Mesendoderm (in vitro differentiated cells): Measurements from ENCODE around the gene DMRT2.
A peak's percentile ranks its signal among the peaks of the same experiment; 100 is the strongest.

Source experiments
- DNase-seq: peaks from one replicate; pipeline ENCODE4 v3.0.0; 2013
- H2AK5ac ChIP-seq: 2 replicates; pipeline ENCODE4 v1.6.1; 2013; ENCODE audit warnings: low read length, inconsistent platforms
- H2BK120ac ChIP-seq: 2 replicates; pipeline ENCODE4 v1.6.1; 2013; ENCODE audit warnings: low read depth, mild to moderate bottlenecking, low read length, moderate library complexity, mixed read lengths
- H2BK15ac ChIP-seq: replicated peaks from 2 replicates; pipeline ENCODE4 v1.6.1; 2013; ENCODE audit warnings: low read depth, mild to moderate bottlenecking, moderate library complexity
- H2BK5ac ChIP-seq: 2 replicates; pipeline ENCODE4 v1.6.1; 2013; ENCODE audit warnings: low read length, inconsistent platforms
- H3K18ac ChIP-seq: 2 replicates; pipeline ENCODE4 v1.6.1; 2013; ENCODE audit warnings: mild to moderate bottlenecking, low read length, mixed read lengths
- H3K23ac ChIP-seq: one replicate; pipeline ENCODE4 v1.6.1; 2013; ENCODE audit warnings: low read length
- H3K27ac ChIP-seq: 2 replicates; pipeline ENCODE4 v1.5.1; 2013; ENCODE audit warnings: low read depth, mild to moderate bottlenecking, inconsistent platforms, low read length, moderate library complexity
- H3K27me3 ChIP-seq: 2 replicates; pipeline ENCODE4 v1.6.1; 2013; ENCODE audit warnings: low read length, control low read depth, mild to moderate bottlenecking, inconsistent platforms; ENCODE audit not compliant: insufficient read depth, poor library complexity
- H3K36me3 ChIP-seq: 2 replicates; pipeline ENCODE4 v1.6.1; 2013; ENCODE audit warnings: low read length, inconsistent platforms; ENCODE audit not compliant: control insufficient read depth, insufficient read depth
- H3K4ac ChIP-seq: one replicate; pipeline ENCODE4 v1.6.1; 2013; ENCODE audit warnings: low read depth, mild to moderate bottlenecking, low read length, moderate library complexity
- H3K4me1 ChIP-seq: 2 replicates; pipeline ENCODE4 v1.6.1; 2013; ENCODE audit warnings: low read depth, low read length, inconsistent platforms; ENCODE audit not compliant: control insufficient read depth
- H3K4me2 ChIP-seq: 2 replicates; pipeline ENCODE4 v1.6.1; 2013; ENCODE audit warnings: low read length
- H3K4me3 ChIP-seq: 2 replicates; pipeline ENCODE4 v1.5.1; 2013; ENCODE audit warnings: mild to moderate bottlenecking, low read length
- H3K56ac ChIP-seq: one replicate; pipeline ENCODE4 v1.6.1; 2013; ENCODE audit warnings: low read length
- H3K79me1 ChIP-seq: 2 replicates; pipeline ENCODE4 v1.6.1; 2013; ENCODE audit warnings: low read length, inconsistent platforms
- H3K79me2 ChIP-seq: 2 replicates; pipeline ENCODE4 v1.6.1; 2013; ENCODE audit warnings: mild to moderate bottlenecking, low read length; ENCODE audit not compliant: control insufficient read depth, insufficient read depth
- H3K9ac ChIP-seq: 2 replicates; pipeline ENCODE4 v1.6.1; 2013; ENCODE audit warnings: low read length, inconsistent platforms
- H4K5ac ChIP-seq: one replicate; pipeline ENCODE4 v1.6.1; 2013; ENCODE audit warnings: low read length
- H4K8ac ChIP-seq: one replicate; pipeline ENCODE4 v1.6.1; 2013; ENCODE audit warnings: low read depth, mild to moderate bottlenecking, control low read depth, low read length, moderate library complexity
- WGBS: extraction: QIAGEN DNeasy Blood & Tissue Kit; methylation state at CpG from one replicate; pipeline ENCODE4 v1.1.7; 2013; ENCODE audit warnings: low lambda C conversion rate, missing lambda C conversion rate; ENCODE audit not compliant: insufficient coverage; ENCODE audit errors: extremely low coverage; 5-methylcytosine and 5-hydroxymethylcytosine counted together

Gene DMRT2

GRCh38 chr9:1008216-1008615 is 41.9 kb upstream of the DMRT2 start:
- Histone ChIP-seq H3K79me1 (no peaks in the 10 kb centered on the region), H2BK120ac (no peak overlapping the region), H3K4ac (no peak overlapping the region), H3K79me2 (no peaks in the 10 kb centered on the region), H3K9ac (no peak overlapping the region), H2AK5ac (no peak overlapping the region), H3K4me1 (no peaks in the 10 kb centered on the region), H4K5ac (no peak overlapping the region), H3K4me2 (no peak overlapping the region), H3K36me3 (no peaks in the 10 kb centered on the region), H3K56ac (no peak overlapping the region), H3K4me3 (no peak overlapping the region), H3K23ac (no peak overlapping the region), H3K27ac (no peak overlapping the region), H4K8ac (no peak overlapping the region), H3K18ac (no peak overlapping the region), H2BK5ac (no peak overlapping the region), H3K27me3 (no peaks in the 10 kb centered on the region), H2BK15ac (no peak overlapping the region)
- WGBS: no CpG with 5 or more reads among the region's 3 CpGs
- DNase-seq: no peak

- H3K9ac ChIP-seq: no peak overlapping the region
- H4K8ac ChIP-seq: no peak overlapping the region
- no peak overlapping the region for H3K23ac ChIP-seq
- H2BK120ac ChIP-seq: no peak overlapping the region
- H3K27me3 ChIP-seq: no peaks in the 10 kb centered on the region
- no peaks in the 10 kb centered on the region for H3K79me2 ChIP-seq
- H2AK5ac ChIP-seq: no peak overlapping the region
- H3K4ac ChIP-seq: no peak overlapping the region
- H4K5ac ChIP-seq: no peak overlapping the region
- H3K4me1 ChIP-seq: no peaks in the 10 kb centered on the region
- WGBS: no CpG with 5 or more reads among the region's 14 CpGs
- DNase-seq: peak; percentile 73
- no peaks in the 10 kb centered on the region for H3K79me1 ChIP-seq
- H3K4me2 ChIP-seq: no peak overlapping the region
- H3K36me3 ChIP-seq: no peaks in the 10 kb centered on the region
- no peak overlapping the region for H3K18ac ChIP-seq
- peak overlapping the region; percentile 52 for H3K56ac ChIP-seq
- H3K4me3 ChIP-seq: no peak overlapping the region
- H3K27ac ChIP-seq: no peak overlapping the region
- H2BK5ac ChIP-seq: no peak overlapping the region
- H2BK15ac ChIP-seq: no peak overlapping the region
Observed at GRCh38 chr9:1009101-1009707, 41.0 kb upstream of the DMRT2 start.

- Histone ChIP-seq H3K79me1 (no peaks in the 10 kb centered on the region), H3K27ac (no peak overlapping the region), H3K79me2 (no peaks in the 10 kb centered on the region), H2BK5ac (no peak overlapping the region), H3K4me2 (no peak overlapping the region), H3K4me1 (no peaks in the 10 kb centered on the region), H2BK120ac (no peak overlapping the region), H3K4ac (no peak overlapping the region), H2BK15ac (no peak overlapping the region), H3K36me3 (no peaks in the 10 kb centered on the region), H3K27me3 (no peaks in the 10 kb centered on the region), H2AK5ac (no peak overlapping the region), H4K8ac (no peak overlapping the region), H3K23ac (no peak overlapping the region), H3K56ac (no peak overlapping the region), H3K4me3 (no peak overlapping the region), H3K18ac (no peak overlapping the region), H3K9ac (no peak overlapping the region), H4K5ac (no peak overlapping the region)
- WGBS: no CpG with 5 or more reads among the region's 5 CpGs
- DNase-seq: no peak
Observed at GRCh38 chr9:1013021-1013420, 37.1 kb upstream of the DMRT2 start.

- no peak overlapping the region for H3K56ac ChIP-seq
- no peak for DNase-seq
- no peak overlapping the region for H3K23ac ChIP-seq
- H3K79me1 ChIP-seq: no peaks in the 10 kb centered on the region
- H2AK5ac ChIP-seq: no peak overlapping the region
- no peak overlapping the region for H4K5ac ChIP-seq
- H2BK5ac ChIP-seq: no peak overlapping the region
- no CpG with 5 or more reads among the region's 4 CpGs for WGBS
- H4K8ac ChIP-seq: no peak overlapping the region
- H3K4me3 ChIP-seq: no peak overlapping the region
- no peak overlapping the region for H3K4me2 ChIP-seq
- no peaks in the 10 kb centered on the region for H3K36me3 ChIP-seq
- H3K27me3 ChIP-seq: no peaks in the 10 kb centered on the region
- H3K79me2 ChIP-seq: no peaks in the 10 kb centered on the region
- H2BK15ac ChIP-seq: no peak overlapping the region
- H3K4me1 ChIP-seq: no peaks in the 10 kb centered on the region
- H3K27ac ChIP-seq: no peak overlapping the region
- H2BK120ac ChIP-seq: no peak overlapping the region
- H3K4ac ChIP-seq: no peak overlapping the region
- H3K9ac ChIP-seq: no peak overlapping the region
- no peak overlapping the region for H3K18ac ChIP-seq
Observed at GRCh38 chr9:1014225-1014624, 35.9 kb upstream of the DMRT2 start.

GRCh38 chr9:1014640-1015039 is 35.5 kb upstream of the DMRT2 start:
- Histone ChIP-seq H3K4me2 (no peak overlapping the region), H3K56ac (no peak overlapping the region), H2AK5ac (no peak overlapping the region), H4K5ac (no peak overlapping the region), H2BK5ac (no peak overlapping the region), H3K79me2 (no peaks in the 10 kb centered on the region), H3K27me3 (no peaks in the 10 kb centered on the region), H3K23ac (no peak overlapping the region), H3K79me1 (no peaks in the 10 kb centered on the region), H3K9ac (no peak overlapping the region), H4K8ac (no peak overlapping the region), H3K18ac (no peak overlapping the region), H2BK15ac (no peak overlapping the region), H3K4me3 (no peak overlapping the region), H3K4me1 (no peaks in the 10 kb centered on the region), H3K36me3 (no peaks in the 10 kb centered on the region), H3K4ac (no peak overlapping the region), H3K27ac (no peak overlapping the region), H2BK120ac (no peak overlapping the region)
- no peak for DNase-seq
- WGBS: no CpG with 5 or more reads among the region's 2 CpGs

- H3K79me1 ChIP-seq: no peaks in the 10 kb centered on the region
- H2AK5ac ChIP-seq: no peak overlapping the region
- H3K4ac ChIP-seq: no peak overlapping the region
- WGBS: no CpG with 5 or more reads among the region's 10 CpGs
- H3K4me1 ChIP-seq: no peaks in the 10 kb centered on the region
- H3K79me2 ChIP-seq: no peaks in the 10 kb centered on the region
- H2BK5ac ChIP-seq: no peak overlapping the region
- no peak overlapping the region for H4K5ac ChIP-seq
- H3K56ac ChIP-seq: no peak overlapping the region
- no peak overlapping the region for H3K4me2 ChIP-seq
- no peaks in the 10 kb centered on the region for H3K27me3 ChIP-seq
- no peak overlapping the region for H3K27ac ChIP-seq
- no peak overlapping the region for H3K18ac ChIP-seq
- no peak overlapping the region for H3K4me3 ChIP-seq
- H2BK120ac ChIP-seq: no peak overlapping the region
- H2BK15ac ChIP-seq: no peak overlapping the region
- DNase-seq: peak; percentile 75
- H3K36me3 ChIP-seq: no peaks in the 10 kb centered on the region
- no peak overlapping the region for H3K9ac ChIP-seq
- H3K23ac ChIP-seq: no peak overlapping the region
- no peak overlapping the region for H4K8ac ChIP-seq
Observed at GRCh38 chr9:1018121-1018520, 32.0 kb upstream of the DMRT2 start.
